NCI-H748 (cell line): Measurements from ENCODE around the gene TFDP1.
"Not testable (repeated sequence)": the region's sequence is repeated elsewhere in the genome, so short reads cannot be mapped to it uniquely, and the experiment has no call there.

Experiments used
- DNase-seq: peaks from one replicate; lab custom pipeline; 2025; ENCODE audit not compliant: unreplicated experiment; lab: John Stamatoyannopoulos, UW

Gene TFDP1

DNA sequence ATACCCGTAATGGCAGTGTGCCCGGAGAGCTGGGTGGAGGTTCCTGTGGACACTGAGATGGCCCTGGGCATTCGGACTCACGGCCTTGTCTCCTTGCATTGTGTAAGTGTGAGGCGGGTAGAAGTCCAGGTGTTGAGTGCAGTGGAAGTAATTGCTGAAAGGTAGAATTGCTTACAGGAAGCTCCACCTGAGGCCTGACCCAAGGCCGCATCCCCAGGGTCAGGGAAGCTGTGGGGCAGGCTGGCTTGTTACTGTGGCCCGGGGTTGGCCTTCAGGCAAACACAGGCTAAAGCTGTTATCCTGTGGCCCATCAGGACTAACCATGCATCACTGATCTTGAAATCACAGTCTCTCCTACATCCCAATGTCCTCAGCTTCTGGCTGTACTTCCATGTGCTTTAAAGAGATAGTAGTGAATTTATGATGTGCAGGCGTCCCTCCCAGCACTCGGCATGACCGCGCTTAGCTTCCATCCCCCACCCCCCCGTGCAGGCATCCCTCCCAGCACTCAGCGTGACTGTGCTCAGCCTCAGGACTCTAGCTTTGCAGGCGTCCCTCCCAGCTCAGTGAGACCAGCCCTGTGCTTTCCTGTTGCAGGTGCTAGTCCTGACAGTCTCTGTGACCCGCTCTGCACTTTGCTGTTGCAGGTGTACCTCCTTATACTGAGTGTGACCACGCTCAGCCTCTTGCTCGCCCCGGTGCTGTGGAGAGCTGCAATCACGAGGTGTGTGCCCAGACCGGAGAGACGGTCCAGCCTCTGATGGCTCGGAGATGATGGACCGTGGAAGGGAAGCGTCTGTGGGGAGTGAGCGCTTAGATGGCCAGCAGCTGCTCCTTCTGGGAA, 35.6 kb upstream of the TFDP1 start:
- peak; percentile 57 for DNase-seq

DNA sequence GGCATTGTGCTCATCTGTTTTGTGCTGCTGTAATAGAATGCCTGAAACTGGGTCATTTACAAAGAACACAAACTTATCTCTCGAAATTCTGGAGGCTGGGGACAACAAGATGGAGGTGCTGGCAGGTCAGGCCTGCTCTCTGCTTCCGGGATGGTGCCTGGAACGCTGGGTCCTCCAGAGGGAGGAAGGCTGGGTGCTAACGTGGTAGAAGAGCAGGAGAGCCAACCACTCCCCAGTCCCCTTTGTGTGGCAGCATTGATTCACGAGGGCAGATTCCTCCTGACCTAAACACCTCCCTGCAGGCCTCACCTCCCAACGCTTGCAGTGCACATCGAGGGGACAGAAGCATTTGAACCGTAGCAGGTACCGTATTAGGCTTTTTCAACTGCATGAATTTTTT, 34.1 kb upstream of the TFDP1 start:
- peak; percentile 44 for DNase-seq

DNA sequence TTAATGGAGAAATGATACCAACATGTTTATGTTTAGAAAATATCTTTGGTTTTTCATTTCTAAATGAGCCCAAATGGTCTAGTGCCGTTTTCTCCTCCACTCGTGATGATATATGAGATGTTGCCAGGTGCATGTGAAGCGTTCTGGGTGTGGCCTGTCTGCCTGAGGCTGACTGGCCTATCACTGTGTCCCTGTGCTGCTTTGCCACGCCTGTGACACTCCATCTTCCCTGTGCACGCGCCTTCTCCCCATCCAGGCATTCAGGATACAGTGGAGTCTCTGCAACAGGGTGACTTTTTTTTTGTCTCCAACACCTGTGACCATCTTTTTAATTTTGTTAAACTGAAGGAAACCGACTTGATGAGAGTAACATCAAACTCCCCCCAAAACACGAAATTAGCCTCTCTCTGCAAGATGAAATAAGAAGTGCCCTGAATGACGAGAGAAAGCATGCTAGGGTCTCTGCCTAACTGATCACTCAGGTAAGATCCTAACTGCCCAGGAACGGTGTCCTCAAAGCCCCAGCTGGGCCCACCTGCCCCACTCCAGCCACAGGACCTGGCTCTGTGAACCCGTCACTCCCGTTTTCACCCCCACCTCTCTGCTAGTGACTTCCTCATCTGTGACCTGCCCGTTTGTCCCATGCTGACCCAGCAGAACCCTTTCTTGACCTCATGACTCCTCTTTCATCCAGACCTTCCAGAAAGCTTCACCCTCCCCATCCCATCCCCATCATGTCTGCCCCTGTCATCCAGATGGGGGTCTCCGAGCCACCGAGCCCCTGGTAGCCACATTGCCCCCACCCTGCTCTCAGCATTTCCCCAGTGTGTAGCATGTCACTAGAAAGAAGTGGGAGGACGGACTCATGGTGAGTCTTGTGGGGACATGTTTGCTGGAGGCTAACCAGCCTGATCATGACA, 33.2 kb upstream of the TFDP1 start:
- peak; percentile 80 for DNase-seq

DNA sequence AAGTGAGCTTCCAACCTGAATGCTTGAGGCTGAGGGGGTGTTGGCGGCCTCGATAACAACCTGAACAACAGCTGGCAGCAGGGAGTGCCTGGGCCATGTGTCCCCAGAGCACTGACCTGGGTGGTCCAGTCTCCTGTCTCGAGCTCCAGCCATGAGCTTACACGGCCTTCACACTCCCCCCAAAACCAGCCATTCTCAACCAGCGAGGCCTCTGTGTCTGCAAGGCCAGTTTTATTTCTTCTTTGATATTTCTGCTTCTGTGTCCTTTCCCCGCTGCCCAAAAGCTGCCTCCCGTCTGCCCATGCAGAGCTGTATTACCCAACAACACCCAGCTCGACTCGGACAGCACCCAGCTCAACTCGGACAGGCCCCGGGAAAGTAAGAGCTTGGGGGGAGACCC, 32.5 kb upstream of the TFDP1 start:
- DNase-seq, result no peak

DNA sequence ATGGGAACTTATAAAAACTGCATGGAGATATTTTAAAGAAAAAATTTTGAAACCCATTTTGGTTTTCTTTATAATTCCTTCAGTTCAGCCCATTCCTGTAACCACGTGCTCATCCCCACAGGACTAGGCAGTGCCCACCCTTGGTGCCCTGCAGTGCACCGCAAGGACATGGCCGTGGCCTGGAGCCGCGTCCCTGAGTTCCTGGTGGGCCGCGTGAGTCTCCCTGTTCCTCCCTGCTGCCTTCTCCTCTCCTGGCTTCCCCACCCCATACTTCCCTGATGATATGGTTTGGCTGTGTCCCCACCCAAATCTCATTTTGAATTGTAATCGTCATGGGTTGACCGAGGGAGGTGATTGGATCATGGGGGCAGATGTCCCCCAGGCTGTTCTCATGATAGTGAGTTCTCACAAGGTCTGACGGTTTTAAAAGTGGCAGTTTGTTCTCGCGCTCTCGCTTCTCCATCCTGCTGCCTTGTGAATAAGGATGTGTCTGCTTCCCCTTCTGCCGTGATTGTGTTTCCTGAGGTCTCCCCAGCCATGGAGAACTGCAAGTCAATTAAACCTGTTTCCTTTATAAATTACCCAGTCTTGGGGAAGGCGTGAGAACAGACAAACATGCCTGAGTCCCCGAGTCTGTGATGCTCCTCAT, 31.6 kb upstream of the TFDP1 start:
- no peak for DNase-seq

DNA sequence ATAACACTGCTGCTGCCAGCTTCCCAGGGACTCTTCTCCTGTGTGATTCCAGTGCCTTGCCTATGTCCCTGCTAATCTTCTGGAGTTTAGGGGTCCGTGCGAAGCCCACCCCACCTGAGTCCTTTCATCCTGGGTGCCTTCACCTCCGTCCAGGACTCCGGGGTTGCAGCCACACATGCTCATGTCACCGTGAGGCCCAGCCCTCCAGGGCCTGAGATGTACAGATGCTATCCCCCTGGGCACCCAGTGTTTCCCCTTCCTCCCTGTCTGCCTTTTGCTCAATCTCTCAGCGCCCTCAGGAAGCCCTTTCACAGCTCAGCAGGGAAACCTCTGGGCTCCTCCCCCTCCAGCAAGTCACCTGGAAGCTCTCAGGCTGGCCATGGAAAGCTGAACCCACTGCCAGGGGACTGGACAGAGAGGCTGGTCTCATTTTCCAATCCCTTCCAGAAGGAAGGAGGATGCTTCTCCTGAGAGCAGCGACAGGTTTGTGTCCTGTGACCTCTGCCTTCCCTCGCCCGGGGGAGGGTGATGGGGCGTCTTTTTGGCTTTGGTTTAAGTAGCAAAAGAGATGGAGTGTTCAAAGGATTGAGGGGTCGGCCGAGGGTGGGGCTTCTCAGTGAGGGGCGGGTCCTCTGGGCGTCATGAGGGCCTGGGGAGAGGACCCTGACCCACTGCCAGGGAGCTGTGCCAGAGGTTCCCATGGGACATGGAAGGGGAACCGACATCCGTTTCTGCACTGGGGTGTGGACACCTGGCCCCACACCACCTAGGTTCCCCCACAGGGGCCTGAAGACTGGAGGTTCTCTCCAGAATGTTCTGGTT, 30.8 kb upstream of the TFDP1 start:
- no peak for DNase-seq

DNA sequence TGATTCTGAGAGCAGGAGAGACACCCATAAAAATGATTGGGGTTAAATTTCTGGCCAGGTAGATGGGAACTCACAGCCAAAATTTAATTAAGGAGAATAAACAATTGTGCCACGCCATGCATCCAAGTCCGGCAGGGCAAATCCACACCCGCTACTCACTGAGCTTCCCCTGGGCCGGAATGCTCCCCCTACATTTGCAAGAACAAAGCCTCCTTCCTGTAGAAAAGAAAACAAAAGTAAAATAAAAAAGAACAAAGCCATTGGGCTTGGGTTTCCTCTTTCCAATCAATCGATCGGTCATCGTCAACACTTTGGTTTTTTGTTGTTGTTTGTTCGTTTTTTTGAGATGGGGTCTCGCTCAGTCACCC, 30.2 kb upstream of the TFDP1 start:
- DNase-seq, result no peak

DNA sequence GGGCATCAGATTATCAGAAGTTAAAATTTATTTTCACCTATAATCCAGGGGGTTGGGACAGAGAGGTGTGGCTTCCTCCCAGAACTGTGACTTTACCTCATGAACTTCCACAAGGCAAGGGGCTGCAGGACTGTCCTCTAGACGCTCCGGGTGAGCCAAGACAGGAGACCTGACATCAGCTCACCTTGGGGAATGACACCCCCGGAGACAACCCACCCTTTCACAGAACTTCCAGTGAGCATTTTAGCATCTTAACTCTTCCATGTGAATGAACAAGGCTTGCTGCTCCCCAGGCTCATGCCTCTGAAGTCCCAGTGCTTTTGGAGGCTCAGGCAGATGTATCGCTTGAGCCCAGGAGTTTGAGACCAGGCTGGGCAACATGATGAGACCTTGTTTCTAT, 29.4 kb upstream of the TFDP1 start:
- no peak for DNase-seq

DNA sequence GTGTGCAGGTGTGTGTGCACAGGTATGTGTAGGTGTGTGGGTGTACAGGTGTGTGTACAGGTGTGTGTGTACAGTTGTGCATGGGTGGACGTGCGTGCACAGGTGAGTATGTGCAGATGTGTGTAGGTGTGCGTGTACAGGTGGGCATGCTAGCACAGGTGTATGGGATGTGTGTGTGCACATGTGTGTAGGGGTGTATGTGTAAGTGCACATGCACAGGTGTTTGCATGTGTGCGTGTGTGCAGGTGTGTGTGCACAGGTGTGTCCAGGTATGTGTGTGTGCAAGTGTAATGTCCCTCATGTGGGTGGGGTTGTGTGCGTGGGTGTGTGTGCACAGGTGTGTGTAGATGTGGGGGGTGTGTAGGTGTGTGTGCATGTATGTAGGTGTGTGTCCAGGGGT, 27.5 kb upstream of the TFDP1 start:
- no peak for DNase-seq

DNA sequence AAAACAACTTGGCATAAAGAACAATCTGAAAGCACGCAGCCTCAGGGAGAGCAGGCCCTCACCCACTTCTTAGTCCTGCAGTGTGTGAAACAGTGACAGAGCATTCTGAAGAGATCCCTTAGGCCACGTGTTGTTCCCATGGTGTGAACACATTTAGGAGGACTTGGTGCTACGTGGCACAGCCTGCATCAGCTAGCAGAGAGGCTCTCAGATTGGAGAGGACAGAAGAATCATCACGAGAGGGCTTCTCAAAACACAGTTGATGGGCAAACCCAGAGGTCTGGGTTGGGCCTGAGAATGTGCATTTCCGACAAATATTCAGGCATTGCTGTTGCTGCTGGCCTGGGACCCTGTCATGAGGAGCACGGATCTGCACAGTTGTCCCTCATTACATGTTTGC, 26.1 kb upstream of the TFDP1 start:
- DNase-seq, result no peak

DNA sequence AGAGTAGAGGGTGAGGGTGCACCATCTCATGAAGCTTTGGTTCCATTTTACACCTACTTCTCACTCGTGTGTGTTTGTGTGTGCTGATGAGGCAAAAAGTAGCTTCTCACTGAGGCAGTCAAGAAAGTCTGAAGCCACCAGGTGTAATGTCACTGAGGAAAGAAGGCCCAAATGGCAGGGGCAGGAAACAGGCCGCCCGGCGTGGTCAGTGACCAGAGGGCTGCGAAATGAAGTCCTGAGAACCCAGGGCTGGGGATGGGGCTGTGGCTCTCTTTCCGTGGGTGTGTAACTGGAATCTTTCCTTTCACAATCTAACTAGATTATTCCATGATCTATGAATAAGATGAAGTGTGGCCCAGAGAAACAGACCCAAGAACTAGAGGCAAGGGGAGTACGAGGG, 25.5 kb upstream of the TFDP1 start:
- DNase-seq, result no peak

DNA sequence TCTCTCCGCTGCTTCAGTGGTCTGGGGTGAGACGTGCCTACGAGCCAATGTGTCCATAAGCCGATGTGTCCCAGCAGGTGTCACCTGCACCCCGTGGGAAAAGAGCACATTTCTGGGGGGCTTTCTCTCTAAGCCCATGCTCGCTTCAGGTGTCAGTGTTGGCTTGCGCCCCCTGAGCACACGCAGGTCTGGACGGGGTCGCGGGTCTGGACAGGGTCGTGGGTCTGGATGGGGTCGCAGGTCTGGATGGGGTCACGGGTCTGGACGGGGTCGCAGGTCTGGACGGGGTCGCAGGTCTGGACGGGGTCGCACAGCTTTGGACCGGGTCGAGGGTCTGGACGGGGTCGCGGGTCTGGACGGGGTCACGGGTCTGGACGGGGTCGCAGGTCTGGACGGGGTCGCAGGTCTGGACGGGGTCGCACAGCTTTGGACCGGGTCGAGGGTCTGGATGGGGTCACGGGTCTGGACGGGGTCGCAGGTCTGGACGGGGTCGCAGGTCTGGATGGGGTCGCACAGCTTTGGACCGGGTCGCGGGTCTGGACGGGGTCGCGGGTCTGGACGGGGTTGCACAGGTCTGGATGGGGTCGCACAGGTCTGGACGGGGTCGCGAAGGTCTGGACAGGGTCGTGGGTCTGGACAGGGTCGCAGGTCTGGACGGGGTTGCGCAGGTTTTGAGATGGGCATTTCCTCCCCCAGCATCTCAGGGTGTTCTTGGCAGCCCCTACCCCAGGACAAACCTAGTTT, 24.5 kb upstream of the TFDP1 start:
- DNase-seq, result no peak

DNA sequence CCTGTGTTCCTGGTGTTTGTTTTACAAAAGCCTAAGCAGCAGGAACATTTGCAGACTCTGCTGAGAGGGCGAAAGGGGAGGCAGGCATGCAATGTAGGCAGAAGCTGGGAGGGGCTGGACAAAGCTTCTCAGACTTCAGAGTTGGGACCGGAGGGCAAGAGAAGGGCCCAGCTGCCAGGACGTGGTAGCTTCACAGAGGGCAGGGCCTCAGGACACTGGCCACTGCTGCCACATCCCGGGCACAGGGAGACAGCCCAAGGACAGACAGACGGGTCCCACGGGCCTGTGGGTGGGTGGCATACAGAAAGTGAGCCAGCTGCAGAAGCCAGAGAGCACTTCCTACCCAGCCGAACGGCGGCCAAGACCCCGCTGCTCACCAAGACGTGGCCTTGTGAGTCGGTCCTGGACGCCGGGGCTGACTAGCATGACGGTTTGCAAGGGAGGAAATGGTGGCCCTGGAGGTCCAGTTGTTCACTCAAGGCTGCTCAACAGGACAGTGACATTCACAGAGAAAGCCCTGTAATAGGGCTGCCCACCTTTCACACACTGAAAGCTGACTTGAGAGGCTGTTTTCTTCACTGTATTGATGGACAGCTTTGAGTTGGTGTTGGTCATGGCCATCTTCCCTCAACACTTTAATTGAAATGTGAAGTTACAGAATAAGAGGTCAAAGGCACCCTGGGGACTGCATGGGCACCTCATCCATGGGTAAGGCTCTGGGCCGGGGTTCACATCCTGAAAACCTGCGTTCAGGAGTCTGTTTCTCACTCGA, 23.7 kb upstream of the TFDP1 start:
- DNase-seq, result no peak

DNA sequence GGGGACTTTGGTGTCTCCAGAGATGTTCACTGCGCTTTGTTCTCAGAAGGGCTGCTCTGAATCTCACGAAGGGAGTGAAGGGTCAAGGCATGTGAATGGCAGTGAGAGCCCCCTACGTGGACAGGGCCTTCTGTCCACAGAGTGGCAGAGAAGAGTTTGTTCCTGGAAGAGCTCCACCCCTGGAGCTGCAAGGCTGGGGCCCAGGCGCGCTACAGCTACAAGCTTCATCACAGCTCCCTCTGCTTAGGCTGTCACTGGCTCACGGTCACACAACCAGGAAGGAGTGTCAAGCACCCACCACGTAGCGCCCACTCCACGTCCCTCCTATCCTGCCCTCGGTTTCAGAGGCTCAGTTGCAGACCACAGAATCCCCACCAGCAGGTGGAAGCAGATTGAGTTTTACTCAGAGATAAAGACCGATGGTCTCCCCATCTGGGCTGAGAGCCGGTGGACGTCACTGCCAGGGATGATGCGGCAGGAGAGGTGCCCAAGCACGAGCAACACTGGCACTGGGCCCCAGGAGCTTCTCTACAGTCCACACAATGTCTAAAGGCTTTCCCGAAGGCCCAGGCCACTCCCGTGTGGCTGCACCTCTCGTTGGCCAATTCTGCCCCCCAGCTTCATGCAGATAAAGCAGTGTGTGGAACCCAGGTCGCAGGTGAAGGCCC, 23.0 kb upstream of the TFDP1 start:
- DNase-seq, result no peak

DNA sequence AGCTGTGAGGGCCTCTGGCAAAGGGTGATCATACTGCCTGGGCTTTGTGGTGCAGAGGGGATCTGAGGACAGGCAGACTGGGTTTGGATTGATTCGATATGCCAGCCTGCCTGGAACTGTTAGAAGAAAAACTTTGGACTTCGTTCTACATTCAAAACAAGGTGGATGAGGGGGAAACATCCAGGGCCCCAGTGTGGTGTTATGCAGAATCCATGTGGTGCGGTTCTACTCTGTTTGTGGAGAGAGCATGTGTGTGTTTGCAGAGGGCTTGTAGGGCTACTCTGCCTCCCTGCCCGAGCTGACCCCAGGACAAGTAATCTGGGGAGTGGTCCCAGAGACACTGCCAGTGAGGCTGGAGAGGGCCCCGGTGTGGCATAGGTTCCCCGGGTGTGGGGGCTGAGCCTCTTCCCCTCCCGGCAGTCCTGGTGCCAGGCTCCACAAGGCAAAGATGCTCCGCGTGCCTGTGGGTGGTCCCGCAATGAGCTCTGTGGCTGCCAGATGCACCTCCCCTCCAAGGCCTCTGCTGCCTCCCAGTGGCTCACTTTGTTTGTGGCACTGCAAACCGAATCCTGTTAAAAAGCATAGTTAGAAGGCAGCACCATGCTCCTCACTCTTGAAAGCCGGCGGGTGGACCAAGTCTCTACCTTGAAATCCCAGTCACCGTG, 22.3 kb upstream of the TFDP1 start:
- peak; percentile 81 for DNase-seq

DNA sequence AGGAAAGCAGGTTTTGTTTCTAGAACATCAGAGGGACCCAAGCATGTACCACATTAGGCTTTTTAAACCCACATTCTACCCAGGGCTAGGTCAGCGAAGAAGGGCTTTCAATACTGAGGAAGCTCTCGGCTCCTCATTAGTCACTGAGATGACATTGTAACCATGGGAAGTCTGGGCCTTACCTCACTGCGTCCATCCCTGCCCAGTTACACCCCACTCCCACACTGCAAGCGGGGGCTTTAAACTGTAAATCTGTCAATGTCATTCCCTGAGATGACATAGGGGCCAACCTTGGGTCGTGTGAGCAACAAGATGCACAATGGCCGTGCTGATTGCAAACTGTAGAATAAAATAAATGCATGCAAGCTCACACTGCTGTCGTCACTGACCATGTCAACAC, 21.7 kb upstream of the TFDP1 start:
- no peak for DNase-seq

DNA sequence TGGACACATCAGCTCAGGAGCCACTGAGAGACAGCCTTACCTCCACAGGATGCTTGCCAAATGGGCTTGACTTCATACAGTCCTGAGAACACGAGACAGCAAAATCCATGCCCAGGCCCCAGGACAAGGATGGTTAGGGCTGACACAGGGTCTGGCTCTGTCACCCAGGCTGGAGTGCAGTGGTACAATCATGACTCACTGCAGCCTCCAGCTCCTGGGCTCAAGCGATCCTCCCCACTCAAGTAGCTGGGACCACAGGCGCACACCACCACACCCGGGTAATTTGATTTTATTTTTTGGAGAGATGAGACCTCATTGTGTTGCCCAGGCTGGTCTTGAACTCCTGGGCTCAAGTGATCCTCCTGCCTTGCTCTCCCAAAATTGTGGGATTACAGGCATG, 21.0 kb upstream of the TFDP1 start:
- DNase-seq, result not testable (repeated sequence)

DNA sequence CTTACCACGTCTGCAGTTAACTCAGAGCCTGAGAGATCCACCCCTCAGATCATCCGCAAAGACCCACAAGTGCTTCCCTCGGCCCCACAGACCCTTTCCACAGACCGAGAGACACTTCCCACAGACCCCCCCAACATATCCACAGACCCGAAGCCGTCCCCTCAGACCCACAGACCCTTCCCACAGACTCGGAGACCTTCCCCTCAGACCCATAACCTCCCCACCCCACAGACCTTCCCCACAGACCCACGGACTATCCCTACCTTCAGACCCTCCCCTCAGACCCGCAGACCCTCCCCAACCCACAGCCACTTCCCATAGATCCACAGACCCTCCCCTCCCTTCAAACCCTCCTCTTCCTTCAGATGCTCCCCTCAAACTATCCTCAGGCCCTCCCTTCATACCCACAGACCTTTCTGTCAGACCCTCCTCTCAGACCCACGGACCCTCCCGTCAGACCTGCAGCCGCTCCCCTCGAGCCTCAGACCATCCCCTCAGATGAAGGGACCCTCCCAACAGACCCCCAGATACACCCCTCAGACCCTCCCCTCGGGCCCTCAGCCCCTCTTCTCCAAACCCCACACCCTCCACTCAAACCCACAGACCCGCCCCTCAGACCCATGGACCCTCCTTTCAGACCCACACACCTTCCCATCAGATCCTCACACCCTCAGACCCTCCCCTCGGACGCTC, 20.1 kb upstream of the TFDP1 start:
- DNase-seq, result no peak
